ENCODE results near the gene IQGAP3.

Gene IQGAP3

GRCh38 chr1:156515956-156516355 lies 56.4 kb downstream of the IQGAP3 start:
- Histone ChIP-seq H3K27ac (no peak overlapping the region), H4K20me1 (ENCODE audit: insufficient read depth) (no peaks in the 10 kb centered on the region), H2AFZ (ENCODE audit: low read depth) (no peak overlapping the region), H3K36me3 (ENCODE audit: insufficient read depth) (no peaks in the 10 kb centered on the region), H3K4me1 (ENCODE audit: low read depth, poor library complexity, severe bottlenecking) (peaks cover 7% of the 10 kb centered on the region), H3K9ac (no peak overlapping the region), H3K4me3 (IDR thresholded peaks at IDR 0.05; ENCODE audit: insufficient read depth, low read depth, low read length) (no peak overlapping the region), H3K79me2 (ENCODE audit: insufficient read depth, low read depth) (no peaks in the 10 kb centered on the region), H3K27me3 (ENCODE audit: insufficient read depth, low read depth) (no peaks in the 10 kb centered on the region), H3K4me2 (no peak overlapping the region)
- TF ChIP-seq CTCF (conservative IDR thresholded peaks at IDR 0.05; ENCODE audit: low read depth, low read length): no peak

GRCh38 chr1:156513185-156513584 lies 59.2 kb downstream of the IQGAP3 start:
- Histone ChIP-seq H3K27me3 (ENCODE audit: insufficient read depth, low read depth) (no peaks in the 10 kb centered on the region; the same call in 1 of the 2 replicates), H3K79me2 (ENCODE audit: insufficient read depth, low read depth) (no peaks in the 10 kb centered on the region), H3K4me3 (IDR thresholded peaks at IDR 0.05; ENCODE audit: insufficient read depth, low read depth, low read length) (no peak overlapping the region), H3K36me3 (ENCODE audit: insufficient read depth) (no peaks in the 10 kb centered on the region), H3K4me2 (no peak overlapping the region), H2AFZ (ENCODE audit: low read depth) (no peak overlapping the region), H3K4me1 (ENCODE audit: low read depth, poor library complexity, severe bottlenecking) (peaks cover 6% of the 10 kb centered on the region), H3K27ac (no peak overlapping the region), H3K9ac (no peak overlapping the region), H4K20me1 (ENCODE audit: insufficient read depth) (no peaks in the 10 kb centered on the region)
- no peak for TF ChIP-seq CTCF (conservative IDR thresholded peaks at IDR 0.05; ENCODE audit: low read depth, low read length)

GRCh38 chr1:156511644-156512043 lies 60.7 kb downstream of the IQGAP3 start:
- Histone ChIP-seq H2AFZ (ENCODE audit: low read depth) (no peak overlapping the region), H4K20me1 (ENCODE audit: insufficient read depth) (no peaks in the 10 kb centered on the region), H3K9ac (no peak overlapping the region), H3K27me3 (ENCODE audit: insufficient read depth, low read depth) (no peaks in the 10 kb centered on the region; the same call in 1 of the 2 replicates), H3K4me1 (ENCODE audit: low read depth, poor library complexity, severe bottlenecking) (peaks cover 19% of the 10 kb centered on the region), H3K27ac (no peak overlapping the region), H3K4me2 (no peak overlapping the region), H3K79me2 (ENCODE audit: insufficient read depth, low read depth) (no peaks in the 10 kb centered on the region), H3K4me3 (IDR thresholded peaks at IDR 0.05; ENCODE audit: insufficient read depth, low read depth, low read length) (no peak overlapping the region), H3K36me3 (ENCODE audit: insufficient read depth) (no peaks in the 10 kb centered on the region)
- TF ChIP-seq CTCF (conservative IDR thresholded peaks at IDR 0.05; ENCODE audit: low read depth, low read length): no peak

GRCh38 chr1:156510709-156511108 lies 61.7 kb downstream of the IQGAP3 start:
- Histone ChIP-seq H3K79me2 (ENCODE audit: insufficient read depth, low read depth) (no peaks in the 10 kb centered on the region), H3K9ac (no peak overlapping the region), H3K4me1 (ENCODE audit: low read depth, poor library complexity, severe bottlenecking) (peaks cover 29% of the 10 kb centered on the region), H4K20me1 (ENCODE audit: insufficient read depth) (no peaks in the 10 kb centered on the region), H3K4me2 (no peak overlapping the region), H3K36me3 (ENCODE audit: insufficient read depth) (no peaks in the 10 kb centered on the region), H3K27ac (no peak overlapping the region), H3K4me3 (IDR thresholded peaks at IDR 0.05; ENCODE audit: insufficient read depth, low read depth, low read length) (no peak overlapping the region), H2AFZ (ENCODE audit: low read depth) (no peak overlapping the region), H3K27me3 (ENCODE audit: insufficient read depth, low read depth) (no peaks in the 10 kb centered on the region; the same call in 1 of the 2 replicates)
- TF ChIP-seq CTCF (conservative IDR thresholded peaks at IDR 0.05; ENCODE audit: low read depth, low read length): no peak

Data from KMS-11 (cell line).